PC-3 (cell line): Measurements from ENCODE around the gene ISY1.

Source experiments
- EZH2 ChIP-seq: fragments of 300-600 bp; sonication (generic); IDR thresholded peaks from one replicate; pipeline ENCODE4 v1.6.1; 2017; ENCODE audit warnings: antibody characterized with exemption, mild to moderate bottlenecking, low read length; ENCODE audit not compliant: unreplicated experiment
- EZH2phosphoT487 ChIP-seq: fragments of 300-600 bp; sonication (generic); IDR thresholded peaks from 2 replicates; pipeline ENCODE4 v1.6.1; 2018; ENCODE audit warnings: mild to moderate bottlenecking, antibody characterized with exemption, low read length, borderline replicate concordance
- TF ChIP-seq, protein P1 (sequence below): fragments of 300-600 bp; sonication (generic); conservative IDR thresholded peaks from 2 replicates; pipeline ENCODE4 v1.5.1; 2017; ENCODE audit warnings: antibody characterized with exemption, low read depth, mild to moderate bottlenecking, low read length

DNA sequence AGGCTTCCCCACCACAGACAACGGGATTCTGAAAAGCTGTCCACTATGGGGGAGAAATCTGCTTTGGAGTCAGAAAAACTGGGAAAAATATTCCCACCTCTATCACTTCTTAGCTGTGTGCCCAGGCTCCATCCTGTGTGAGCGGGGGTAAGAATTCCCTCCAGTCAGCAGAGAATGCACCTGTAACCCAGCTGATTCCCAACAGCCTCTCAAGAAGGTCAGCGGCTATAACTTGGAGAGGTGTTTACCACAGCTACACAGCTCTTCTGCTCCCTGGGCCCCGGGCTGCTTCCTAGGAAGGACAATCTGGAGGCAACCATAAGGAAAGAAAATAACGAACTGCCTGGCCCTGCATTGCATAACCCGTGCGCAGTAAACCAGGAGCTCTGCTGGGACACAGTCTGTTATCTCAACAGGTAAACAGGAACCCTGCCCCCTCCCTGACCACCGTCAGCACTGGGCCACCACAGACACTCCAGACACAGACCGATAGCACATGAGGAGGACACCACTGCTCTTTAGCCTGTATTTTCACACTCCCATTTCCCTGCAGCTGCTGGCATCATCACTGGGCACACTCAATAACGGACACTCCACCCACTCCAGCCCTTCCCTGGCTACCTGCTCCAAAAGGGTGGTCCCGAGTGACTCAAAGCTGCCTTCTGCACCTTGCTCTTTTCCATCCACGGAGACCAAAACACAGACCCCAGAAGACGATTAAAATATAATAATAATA lies 41.3 kb downstream of the ISY1 start:
- TF ChIP-seq, protein P1, sequence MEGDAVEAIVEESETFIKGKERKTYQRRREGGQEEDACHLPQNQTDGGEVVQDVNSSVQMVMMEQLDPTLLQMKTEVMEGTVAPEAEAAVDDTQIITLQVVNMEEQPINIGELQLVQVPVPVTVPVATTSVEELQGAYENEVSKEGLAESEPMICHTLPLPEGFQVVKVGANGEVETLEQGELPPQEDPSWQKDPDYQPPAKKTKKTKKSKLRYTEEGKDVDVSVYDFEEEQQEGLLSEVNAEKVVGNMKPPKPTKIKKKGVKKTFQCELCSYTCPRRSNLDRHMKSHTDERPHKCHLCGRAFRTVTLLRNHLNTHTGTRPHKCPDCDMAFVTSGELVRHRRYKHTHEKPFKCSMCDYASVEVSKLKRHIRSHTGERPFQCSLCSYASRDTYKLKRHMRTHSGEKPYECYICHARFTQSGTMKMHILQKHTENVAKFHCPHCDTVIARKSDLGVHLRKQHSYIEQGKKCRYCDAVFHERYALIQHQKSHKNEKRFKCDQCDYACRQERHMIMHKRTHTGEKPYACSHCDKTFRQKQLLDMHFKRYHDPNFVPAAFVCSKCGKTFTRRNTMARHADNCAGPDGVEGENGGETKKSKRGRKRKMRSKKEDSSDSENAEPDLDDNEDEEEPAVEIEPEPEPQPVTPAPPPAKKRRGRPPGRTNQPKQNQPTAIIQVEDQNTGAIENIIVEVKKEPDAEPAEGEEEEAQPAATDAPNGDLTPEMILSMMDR = no peak
- no peak for TF ChIP-seq EZH2
- no peak for TF ChIP-seq EZH2phosphoT487
